ENCODE measurements around the gene RPGRIP1.

GRCh38 chr14:21231020-21231652 is 48.7 kb upstream of the RPGRIP1 start:
- TF ChIP-seq CTCF (IDR thresholded peaks at IDR 0.05) = no peak
- TF ChIP-seq POLR2A (IDR thresholded peaks at IDR 0.05) = no peak
- no peak for TF ChIP-seq EP300 (IDR thresholded peaks at IDR 0.05)
